Neural cell (in vitro differentiated cells): ENCODE results near the gene MDM1.

Source experiments
- EP300 ChIP-seq: fragments of 450-650 bp; conservative IDR thresholded peaks from 2 replicates; pipeline ENCODE4 v1.6.1; 2014; ENCODE audit warnings: antibody characterized with exemption, mild to moderate bottlenecking, moderate library complexity; ENCODE audit not compliant: poor library complexity, severe bottlenecking
- MXI1 ChIP-seq: fragments of 450-650 bp; conservative IDR thresholded peaks from 2 replicates; pipeline ENCODE4 v1.6.1; 2014; ENCODE audit warnings: antibody characterized with exemption, mild to moderate bottlenecking; ENCODE audit not compliant: poor library complexity, severe bottlenecking
- POLR2AphosphoS5 ChIP-seq: IDR thresholded peaks from 2 replicates; pipeline ENCODE4 v1.6.1; 2012
- SMC3 ChIP-seq: fragments of 450-650 bp; conservative IDR thresholded peaks from 2 replicates; pipeline ENCODE4 v1.6.1; 2014; ENCODE audit warnings: antibody characterized with exemption, mild to moderate bottlenecking, moderate library complexity; ENCODE audit not compliant: poor library complexity
- TF ChIP-seq, protein P1 (sequence below): fragments of 450-650 bp; IDR thresholded peaks from 2 replicates; pipeline ENCODE4 v1.5.1; 2014; ENCODE audit warnings: antibody characterized with exemption, mild to moderate bottlenecking, moderate library complexity; ENCODE audit not compliant: poor library complexity, severe bottlenecking
- TF ChIP-seq, protein P2 (sequence below): IDR thresholded peaks from 2 replicates; pipeline ENCODE4 v1.6.1; 2012; ENCODE audit warnings: borderline replicate concordance

GRCh38 chr12:68364893-68365725 lies 32.9 kb upstream of the MDM1 start:
- TF ChIP-seq, protein P1, sequence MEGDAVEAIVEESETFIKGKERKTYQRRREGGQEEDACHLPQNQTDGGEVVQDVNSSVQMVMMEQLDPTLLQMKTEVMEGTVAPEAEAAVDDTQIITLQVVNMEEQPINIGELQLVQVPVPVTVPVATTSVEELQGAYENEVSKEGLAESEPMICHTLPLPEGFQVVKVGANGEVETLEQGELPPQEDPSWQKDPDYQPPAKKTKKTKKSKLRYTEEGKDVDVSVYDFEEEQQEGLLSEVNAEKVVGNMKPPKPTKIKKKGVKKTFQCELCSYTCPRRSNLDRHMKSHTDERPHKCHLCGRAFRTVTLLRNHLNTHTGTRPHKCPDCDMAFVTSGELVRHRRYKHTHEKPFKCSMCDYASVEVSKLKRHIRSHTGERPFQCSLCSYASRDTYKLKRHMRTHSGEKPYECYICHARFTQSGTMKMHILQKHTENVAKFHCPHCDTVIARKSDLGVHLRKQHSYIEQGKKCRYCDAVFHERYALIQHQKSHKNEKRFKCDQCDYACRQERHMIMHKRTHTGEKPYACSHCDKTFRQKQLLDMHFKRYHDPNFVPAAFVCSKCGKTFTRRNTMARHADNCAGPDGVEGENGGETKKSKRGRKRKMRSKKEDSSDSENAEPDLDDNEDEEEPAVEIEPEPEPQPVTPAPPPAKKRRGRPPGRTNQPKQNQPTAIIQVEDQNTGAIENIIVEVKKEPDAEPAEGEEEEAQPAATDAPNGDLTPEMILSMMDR, result no peak
- TF ChIP-seq EP300 (no peak), SMC3 (no peak), POLR2AphosphoS5 (no peak), MXI1 (no peak)
- TF ChIP-seq, protein P2, sequence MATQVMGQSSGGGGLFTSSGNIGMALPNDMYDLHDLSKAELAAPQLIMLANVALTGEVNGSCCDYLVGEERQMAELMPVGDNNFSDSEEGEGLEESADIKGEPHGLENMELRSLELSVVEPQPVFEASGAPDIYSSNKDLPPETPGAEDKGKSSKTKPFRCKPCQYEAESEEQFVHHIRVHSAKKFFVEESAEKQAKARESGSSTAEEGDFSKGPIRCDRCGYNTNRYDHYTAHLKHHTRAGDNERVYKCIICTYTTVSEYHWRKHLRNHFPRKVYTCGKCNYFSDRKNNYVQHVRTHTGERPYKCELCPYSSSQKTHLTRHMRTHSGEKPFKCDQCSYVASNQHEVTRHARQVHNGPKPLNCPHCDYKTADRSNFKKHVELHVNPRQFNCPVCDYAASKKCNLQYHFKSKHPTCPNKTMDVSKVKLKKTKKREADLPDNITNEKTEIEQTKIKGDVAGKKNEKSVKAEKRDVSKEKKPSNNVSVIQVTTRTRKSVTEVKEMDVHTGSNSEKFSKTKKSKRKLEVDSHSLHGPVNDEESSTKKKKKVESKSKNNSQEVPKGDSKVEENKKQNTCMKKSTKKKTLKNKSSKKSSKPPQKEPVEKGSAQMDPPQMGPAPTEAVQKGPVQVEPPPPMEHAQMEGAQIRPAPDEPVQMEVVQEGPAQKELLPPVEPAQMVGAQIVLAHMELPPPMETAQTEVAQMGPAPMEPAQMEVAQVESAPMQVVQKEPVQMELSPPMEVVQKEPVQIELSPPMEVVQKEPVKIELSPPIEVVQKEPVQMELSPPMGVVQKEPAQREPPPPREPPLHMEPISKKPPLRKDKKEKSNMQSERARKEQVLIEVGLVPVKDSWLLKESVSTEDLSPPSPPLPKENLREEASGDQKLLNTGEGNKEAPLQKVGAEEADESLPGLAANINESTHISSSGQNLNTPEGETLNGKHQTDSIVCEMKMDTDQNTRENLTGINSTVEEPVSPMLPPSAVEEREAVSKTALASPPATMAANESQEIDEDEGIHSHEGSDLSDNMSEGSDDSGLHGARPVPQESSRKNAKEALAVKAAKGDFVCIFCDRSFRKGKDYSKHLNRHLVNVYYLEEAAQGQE, result no peak
